ENCODE measurements around the gene ZFP57.

ZFP57 gene

DNA sequence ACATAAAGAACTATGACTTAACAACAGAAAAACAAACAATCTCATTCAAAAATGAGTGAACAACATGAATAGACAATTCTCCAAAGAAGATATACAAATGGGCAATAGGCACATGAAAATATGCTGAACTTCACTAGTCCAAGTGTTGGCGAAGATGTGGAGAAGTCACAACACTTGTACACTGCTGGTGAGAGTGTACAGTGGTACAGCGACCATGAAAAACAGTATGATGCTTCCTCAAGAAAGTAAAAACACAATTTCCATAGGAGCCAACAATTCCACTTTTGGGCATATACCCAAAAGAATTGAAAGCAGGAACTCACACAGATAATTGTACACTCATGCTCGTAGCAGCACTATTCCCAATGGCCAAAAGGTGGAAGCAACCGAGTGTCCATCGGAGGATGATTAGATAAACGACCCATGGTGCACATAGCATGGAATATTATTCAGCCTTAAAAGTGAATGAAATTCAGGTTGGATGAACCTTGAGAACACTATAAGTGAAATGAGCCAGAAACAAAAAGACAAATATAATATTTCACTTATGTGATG, 48.9 kb upstream of the ZFP57 start (continued):
- TF ChIP-seq, protein P1, sequence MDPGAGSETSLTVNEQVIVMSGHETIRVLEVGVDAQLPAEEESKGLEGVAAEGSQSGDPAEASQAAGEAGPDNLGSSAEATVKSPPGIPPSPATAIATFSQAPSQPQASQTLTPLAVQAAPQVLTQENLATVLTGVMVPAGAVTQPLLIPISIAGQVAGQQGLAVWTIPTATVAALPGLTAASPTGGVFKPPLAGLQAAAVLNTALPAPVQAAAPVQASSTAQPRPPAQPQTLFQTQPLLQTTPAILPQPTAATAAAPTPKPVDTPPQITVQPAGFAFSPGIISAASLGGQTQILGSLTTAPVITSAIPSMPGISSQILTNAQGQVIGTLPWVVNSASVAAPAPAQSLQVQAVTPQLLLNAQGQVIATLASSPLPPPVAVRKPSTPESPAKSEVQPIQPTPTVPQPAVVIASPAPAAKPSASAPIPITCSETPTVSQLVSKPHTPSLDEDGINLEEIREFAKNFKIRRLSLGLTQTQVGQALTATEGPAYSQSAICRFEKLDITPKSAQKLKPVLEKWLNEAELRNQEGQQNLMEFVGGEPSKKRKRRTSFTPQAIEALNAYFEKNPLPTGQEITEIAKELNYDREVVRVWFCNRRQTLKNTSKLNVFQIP (CRISPR knock-in tag; IDR thresholded peaks at IDR 0.05; ENCODE audit: borderline replicate concordance, low read depth): no peak
- TF ChIP-seq, protein P2, sequence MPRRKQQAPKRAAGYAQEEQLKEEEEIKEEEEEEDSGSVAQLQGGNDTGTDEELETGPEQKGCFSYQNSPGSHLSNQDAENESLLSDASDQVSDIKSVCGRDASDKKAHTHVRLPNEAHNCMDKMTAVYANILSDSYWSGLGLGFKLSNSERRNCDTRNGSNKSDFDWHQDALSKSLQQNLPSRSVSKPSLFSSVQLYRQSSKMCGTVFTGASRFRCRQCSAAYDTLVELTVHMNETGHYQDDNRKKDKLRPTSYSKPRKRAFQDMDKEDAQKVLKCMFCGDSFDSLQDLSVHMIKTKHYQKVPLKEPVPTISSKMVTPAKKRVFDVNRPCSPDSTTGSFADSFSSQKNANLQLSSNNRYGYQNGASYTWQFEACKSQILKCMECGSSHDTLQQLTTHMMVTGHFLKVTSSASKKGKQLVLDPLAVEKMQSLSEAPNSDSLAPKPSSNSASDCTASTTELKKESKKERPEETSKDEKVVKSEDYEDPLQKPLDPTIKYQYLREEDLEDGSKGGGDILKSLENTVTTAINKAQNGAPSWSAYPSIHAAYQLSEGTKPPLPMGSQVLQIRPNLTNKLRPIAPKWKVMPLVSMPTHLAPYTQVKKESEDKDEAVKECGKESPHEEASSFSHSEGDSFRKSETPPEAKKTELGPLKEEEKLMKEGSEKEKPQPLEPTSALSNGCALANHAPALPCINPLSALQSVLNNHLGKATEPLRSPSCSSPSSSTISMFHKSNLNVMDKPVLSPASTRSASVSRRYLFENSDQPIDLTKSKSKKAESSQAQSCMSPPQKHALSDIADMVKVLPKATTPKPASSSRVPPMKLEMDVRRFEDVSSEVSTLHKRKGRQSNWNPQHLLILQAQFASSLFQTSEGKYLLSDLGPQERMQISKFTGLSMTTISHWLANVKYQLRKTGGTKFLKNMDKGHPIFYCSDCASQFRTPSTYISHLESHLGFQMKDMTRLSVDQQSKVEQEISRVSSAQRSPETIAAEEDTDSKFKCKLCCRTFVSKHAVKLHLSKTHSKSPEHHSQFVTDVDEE (CRISPR knock-in tag; IDR thresholded peaks at IDR 0.05): no peak
- TF ChIP-seq RARB (CRISPR knock-in tag; IDR thresholded peaks at IDR 0.05) (no peak), ZFP3 (CRISPR knock-in tag; IDR thresholded peaks at IDR 0.05) (no peak), ZNF565 (CRISPR knock-in tag; conservative IDR thresholded peaks at IDR 0.05; ENCODE audit: low read depth) (no peak)

DNA sequence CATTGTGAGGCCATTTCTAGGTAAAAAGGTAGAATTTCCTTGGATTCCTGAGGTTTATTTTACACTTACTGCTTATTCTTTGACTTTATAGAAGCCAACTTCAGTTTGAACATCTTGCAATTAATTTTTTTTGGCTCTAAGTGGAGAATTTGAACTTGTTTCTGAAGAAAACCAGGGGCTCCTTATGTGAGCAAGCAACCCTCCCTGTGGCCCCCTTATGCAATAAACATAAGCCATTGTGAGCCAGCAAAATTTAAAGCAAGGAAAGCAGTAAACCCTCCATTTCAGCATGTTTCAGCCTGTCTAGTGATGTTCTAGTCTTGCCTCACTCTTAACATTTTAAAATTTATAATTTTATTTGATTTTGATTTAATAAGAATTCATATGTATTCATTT, 47.9 kb upstream of the ZFP57 start:
- ATAC-seq: no peak
- TF ChIP-seq PPARA (CRISPR knock-in tag; IDR thresholded peaks at IDR 0.05; ENCODE audit: borderline replicate concordance): no peak
- TF ChIP-seq GLIS3 (CRISPR knock-in tag; IDR thresholded peaks at IDR 0.05): no peak
- no peak for TF ChIP-seq SNAI2 (CRISPR knock-in tag; IDR thresholded peaks at IDR 0.05)
- TF ChIP-seq ZFP30 (CRISPR knock-in tag; IDR thresholded peaks at IDR 0.05): no peak

DNA sequence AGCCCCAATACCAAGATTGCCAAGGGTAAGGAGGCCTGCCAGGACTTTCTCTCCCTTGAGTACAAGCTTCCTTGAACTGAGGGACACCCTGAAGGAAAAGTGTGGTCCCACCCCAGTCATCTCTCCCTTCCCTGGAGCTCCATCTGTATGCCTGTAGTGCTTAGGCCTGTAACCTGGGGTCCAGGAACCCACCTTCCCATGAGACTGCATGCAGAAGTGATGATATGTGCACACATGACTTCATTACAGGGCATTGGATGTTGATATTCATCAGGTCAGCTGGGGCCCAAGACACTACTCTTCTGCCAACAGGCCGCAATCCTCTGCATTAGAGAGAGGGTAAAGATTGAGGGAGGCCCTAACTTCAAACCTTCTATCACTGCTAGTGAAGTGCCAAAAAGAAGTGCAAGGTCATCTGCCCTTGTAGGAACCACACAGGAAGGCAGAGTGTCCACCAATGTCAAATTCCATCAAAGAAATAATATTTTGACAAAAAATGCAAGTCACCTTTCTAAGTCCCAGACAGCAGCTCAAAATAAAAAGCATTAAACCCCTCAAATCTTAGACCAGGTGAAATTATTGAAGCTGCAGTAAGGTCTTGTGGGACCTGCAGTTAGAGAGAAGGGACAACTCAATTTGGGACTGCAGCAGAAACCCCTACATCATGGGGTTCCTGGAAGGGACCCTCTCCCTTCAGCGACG, 47.4 kb upstream of the ZFP57 start:
- no peak for TF ChIP-seq ZNF565 (CRISPR knock-in tag; conservative IDR thresholded peaks at IDR 0.05; ENCODE audit: low read depth)
- ATAC-seq: no peak

DNA sequence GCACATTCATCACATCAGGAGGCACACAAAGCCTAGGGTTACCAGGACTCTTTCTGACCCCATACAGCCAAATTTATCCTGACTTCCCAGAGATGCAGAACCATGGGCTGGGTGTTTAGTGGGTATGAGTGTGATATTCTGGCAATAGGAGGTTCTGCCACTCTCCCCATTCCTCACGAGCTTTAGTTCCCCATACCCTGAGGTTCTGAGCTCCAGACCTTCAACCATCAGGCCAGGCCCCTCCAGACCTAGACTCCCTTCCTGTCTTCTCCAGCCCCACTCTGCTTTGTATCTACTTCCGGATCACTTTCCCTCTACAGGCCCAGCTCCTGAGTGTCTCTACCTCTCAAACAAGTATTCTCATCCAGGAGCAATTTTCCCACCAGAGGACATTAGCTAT, 46.7 kb upstream of the ZFP57 start:
- TF ChIP-seq, protein P2 (CRISPR knock-in tag; IDR thresholded peaks at IDR 0.05): no peak
- no peak for TF ChIP-seq ZFP30 (CRISPR knock-in tag; IDR thresholded peaks at IDR 0.05)
- TF ChIP-seq SNAI2 (CRISPR knock-in tag; IDR thresholded peaks at IDR 0.05): no peak
- TF ChIP-seq, protein P1 (CRISPR knock-in tag; IDR thresholded peaks at IDR 0.05; ENCODE audit: borderline replicate concordance, low read depth): no peak
- no peak for ATAC-seq

DNA sequence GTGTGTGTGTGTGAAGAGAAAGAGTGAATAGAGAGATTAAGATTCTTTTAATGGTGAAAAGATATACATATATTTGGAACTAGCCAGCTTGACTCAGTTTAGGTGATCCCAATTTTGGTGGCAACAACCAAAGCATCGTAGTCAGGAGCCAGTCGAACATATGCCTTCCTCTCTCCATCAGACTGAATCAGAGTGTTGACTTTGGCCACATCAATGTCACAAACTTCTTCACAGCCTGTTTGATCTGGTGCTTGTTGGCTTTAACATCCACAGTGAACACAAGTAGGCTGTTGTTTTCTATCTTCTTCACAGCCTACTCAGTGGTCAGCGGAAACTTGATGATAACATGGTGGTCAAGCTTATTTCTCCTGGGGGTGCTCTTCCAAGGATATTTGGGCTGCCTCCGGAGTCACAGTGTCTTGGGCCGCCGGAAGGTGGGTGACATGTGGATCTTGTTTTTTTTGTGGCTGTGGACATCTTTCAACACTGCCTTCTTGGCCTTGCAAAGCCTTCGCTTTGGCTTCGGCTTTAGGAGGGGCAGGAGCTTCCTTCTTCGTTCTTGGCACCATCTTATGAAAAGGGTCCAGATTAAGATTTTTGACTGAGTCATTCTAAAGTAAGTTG, 45.7 kb upstream of the ZFP57 start:
- ATAC-seq: no peak

More for the DNA sequence above, 45.7 kb upstream of the ZFP57 start:
- TF ChIP-seq SNAI2 (CRISPR knock-in tag; IDR thresholded peaks at IDR 0.05) (no peak), BACH2 (CRISPR knock-in tag; IDR thresholded peaks at IDR 0.05; ENCODE audit: borderline replicate concordance) (no peak), ESRRG (CRISPR knock-in tag; IDR thresholded peaks at IDR 0.05) (no peak)
- TF ChIP-seq, protein P2 (CRISPR knock-in tag; IDR thresholded peaks at IDR 0.05): no peak

Measured in SK-N-SH treated with all-trans-retinoic acid at 6 μM for 48 hours (cell line).